Measurements from ENCODE around the gene EGFL7. TPM values are rescaled to one million over a fixed set of nuclear protein-coding genes. Genes with fewer than 3 reads are reported as not detected.

Gene EGFL7
- 37.8 and 39.8 TPM in 2 replicates for total RNA-seq (2021; fragmentation: NEBNext Ultra II Directional; extraction: Animal tissue kit (Norgen Biotek cat#: 25700))
- polyA plus RNA-seq (2011; rRNA removed), result 53.4 and 82.5 TPM in 2 replicates
- polyA plus RNA-seq (2011; cell fraction: cytosol; rRNA removed), result 63.0 TPM
- polyA plus RNA-seq (2011; cell fraction: nucleus; rRNA removed), result 82.5 TPM
- polyA plus RNA-seq (2012, experiment 1 of 2), result 17.3 to 46.4 TPM (median 40.7 TPM) in 4 replicates
- polyA plus RNA-seq (2012, experiment 2 of 2), result 43.2 TPM
- polyA plus RNA-seq (2013, experiment 1 of 2), result 66.8 TPM
- polyA plus RNA-seq (2013, experiment 2 of 2), result 68.8 TPM
- 7.2 and 9.3 TPM in 2 replicates for polyA minus RNA-seq (2011; rRNA and poly(A)+ RNA removed)
- polyA minus RNA-seq (2011; cell fraction: cytosol; rRNA and poly(A)+ RNA removed), result 30.7 TPM
- 12.8 TPM for polyA minus RNA-seq (2011; cell fraction: nucleus; rRNA and poly(A)+ RNA removed)
- long read RNA-seq, experiment 1, partial matches to known transcripts, result 29 of 39 reads
- long read RNA-seq, experiment 1, other reads (novel, unspliced or antisense), result 7 of 39 reads
- long read RNA-seq, experiment 2, transcript EGFL7-202 (9 exons, 1,282 nt), result major isoform, 32 of 51 reads
- long read RNA-seq, experiment 2, partial matches to known transcripts, result 15 of 51 reads
- long read RNA-seq, experiment 2, other reads (novel, unspliced or antisense), result 4 of 51 reads

DNA sequence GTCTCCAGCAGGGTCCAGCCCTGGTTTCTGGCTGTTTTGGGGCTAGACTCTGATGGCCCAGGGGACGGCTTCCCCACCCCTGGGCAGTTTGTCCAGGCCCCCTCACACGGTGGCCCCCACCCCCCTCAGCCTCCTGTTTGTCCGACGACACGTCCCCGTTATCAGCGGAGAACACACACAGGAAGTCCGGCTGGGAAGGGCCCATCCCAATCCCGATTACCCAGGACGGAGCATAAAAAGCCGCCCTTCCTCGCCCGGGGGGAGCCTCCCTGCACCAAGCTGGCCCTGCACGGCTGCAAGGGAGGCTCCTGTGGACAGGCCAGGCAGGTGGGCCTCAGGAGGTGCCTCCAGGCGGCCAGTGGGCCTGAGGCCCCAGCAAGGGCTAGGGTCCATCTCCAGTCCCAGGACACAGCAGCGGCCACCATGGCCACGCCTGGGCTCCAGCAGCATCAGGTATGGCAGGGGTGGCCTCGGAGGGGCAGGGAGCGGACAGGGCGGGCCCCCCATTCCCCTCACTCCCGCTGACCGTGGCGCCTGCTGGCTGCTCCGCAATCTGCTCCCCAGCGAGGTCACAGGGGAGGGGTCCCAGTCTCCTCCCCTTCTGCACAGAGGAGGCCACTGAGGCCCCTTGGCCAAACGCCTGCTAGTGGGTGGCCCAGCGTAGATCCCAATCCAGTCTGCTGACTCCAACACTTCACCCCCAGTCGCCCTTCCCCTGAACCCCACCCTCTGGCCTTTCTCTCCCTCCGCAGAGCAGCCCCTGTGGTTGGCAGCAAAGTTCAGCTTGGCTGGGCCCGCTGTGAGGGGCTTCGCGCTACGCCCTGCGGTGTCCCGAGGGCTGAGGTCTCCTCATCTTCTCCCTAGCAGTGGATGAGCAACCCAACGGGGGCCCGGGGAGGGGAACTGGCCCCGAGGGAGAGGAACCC lies at the start of gene EGFL7:
Gene EGFL7 (plus strand): TSS at position 261 of the 926 bp plus-strand sequence. CDS start 5,367 bp downstream, outside the sequence.
- H3K4me1 ChIP-seq (replicated peaks in 1 of 4; ENCODE audit: control insufficient read depth in 3 of 4, insufficient read depth in 4 of 4, low read length in 3 of 4), result peaks cover 0 to 4% (median 2%) of the 10 kb centered on the region in 4 experiments; a peak in 4 of 7 replicates
- H3K18ac ChIP-seq (ENCODE audit: extremely low read depth, low read length), result no peak within 1 kb of the TSS; the same call in 1 of the 2 replicates
- no peaks in the 10 kb centered on the region; the same call in 1 of the 2 replicates for H3K23me2 ChIP-seq (ENCODE audit: low read depth, low read length)
- no peak within 1 kb of the TSS for H2BK20ac ChIP-seq (ENCODE audit: low read length)
- H2AFZ ChIP-seq (ENCODE audit: low read length), result no peak within 1 kb of the TSS
- H3K9ac ChIP-seq (replicated peaks in 1 of 4; ENCODE audit: extremely low read depth in 1 of 4, low read depth in 3 of 4, low read length in 3 of 4), result no peak within 1 kb of the TSS
- H3K4me2 ChIP-seq (ENCODE audit: insufficient read depth in 1 of 2, low read depth in 2 of 2, low read length in 2 of 2), result no peak within 1 kb of the TSS
- peak in 1 of 2 experiments; percentile 45 for DNase-seq (ENCODE audit: low read depth in 1 of 2, low spot score in 2 of 2)
- no peak within 1 kb of the TSS for H3K4me3 ChIP-seq (ENCODE audit: extremely low read depth in 1 of 4, insufficient read depth in 2 of 4, low read depth in 3 of 4, low read length in 4 of 4)
- ChIA-PET CTCF (ENCODE audit: partially characterized antibody) (interaction anchor here (0.6 to 3.9 kb wide), 7 partner anchors 9 to 843 kb away, joined by 3 to 21 read pairs (median 4); no protein-coding TSS in a partner anchor), POLR2A (ENCODE audit: partially characterized antibody) (interaction anchor here (1.6 kb wide), 1 partner anchor 9 kb away, joined by 4 read pairs; no protein-coding TSS in a partner anchor)
- H4K5ac ChIP-seq (ENCODE audit: insufficient read length, low read depth, low read length), result no peak within 1 kb of the TSS
- no peaks in the 10 kb centered on the region for H4K20me1 ChIP-seq (replicated peaks in 1 of 2; ENCODE audit: control insufficient read depth in 1 of 2, insufficient read depth in 2 of 2, low read length in 2 of 2)
- H3K79me1 ChIP-seq (ENCODE audit: low read depth, low read length), result no peaks in the 10 kb centered on the region
- H3K4ac ChIP-seq (replicated peaks; ENCODE audit: insufficient read length, low read depth, low read length), result no peak within 1 kb of the TSS
- H3K27ac ChIP-seq (ENCODE audit: low read depth, low read length), result no peak within 1 kb of the TSS
- no peak within 1 kb of the TSS for H2BK120ac ChIP-seq (replicated peaks; ENCODE audit: low read depth, low read length)
- WGBS, 2 experiments (ENCODE audit: extremely low coverage in 1 of 2, insufficient coverage in 1 of 2, insufficient read length in 1 of 2, insufficient replicate concordance in 2 of 2, low coverage in 1 of 2, low lambda C conversion rate in 2 of 2, missing lambda C conversion rate in 1 of 2), result 89% methylated on average over 28 of the region's 38 CpGs; no CpG with 5 or more reads in 1 of the 2 experiments
- H3K23ac ChIP-seq (ENCODE audit: insufficient read length), result no peak within 1 kb of the TSS
- no peaks in the 10 kb centered on the region; a peak in 2 of 7 replicates for H3K27me3 ChIP-seq (replicated peaks in 1 of 4; ENCODE audit: control insufficient read depth in 3 of 4, extremely low read depth in 1 of 4, insufficient read depth in 3 of 4, low read length in 3 of 4)
- H4K8ac ChIP-seq (ENCODE audit: extremely low read depth, insufficient read depth, low read length), result 0 out of 2 replicates have a peak within 1 kb of the TSS, but pooled peaks have one; percentile 85
- FAIRE-seq, result no peak
- no peaks in the 10 kb centered on the region for H3K79me2 ChIP-seq (ENCODE audit: control insufficient read depth in 1 of 2, insufficient read depth in 2 of 2, low read length in 2 of 2)
- no peaks in the 10 kb centered on the region for H3K36me3 ChIP-seq (ENCODE audit: control insufficient read depth in 2 of 4, insufficient read depth in 4 of 4, low read length in 3 of 4)
- H2BK5ac ChIP-seq (ENCODE audit: low read depth, low read length), result no peak within 1 kb of the TSS
- H3K14ac ChIP-seq (ENCODE audit: insufficient read length), result no peak within 1 kb of the TSS
- no peak within 1 kb of the TSS for H2BK12ac ChIP-seq (ENCODE audit: low read depth, low read length)
- 0 out of 2 replicates have a peak, but pooled peaks have one; percentile 9 for TF ChIP-seq GABPA (IDR thresholded peaks at IDR 0.05; ENCODE audit: borderline replicate concordance, insufficient read depth, low read length)
- TF ChIP-seq SP2 (IDR thresholded peaks at IDR 0.05; ENCODE audit: low read length), result no peak
- no peak for TF ChIP-seq CHD1 (IDR thresholded peaks at IDR 0.05; ENCODE audit: low read depth, low read length)
- H2AK5ac ChIP-seq (ENCODE audit: low read depth, low read length), result no peak within 1 kb of the TSS
- no peak within 1 kb of the TSS for H2BK15ac ChIP-seq (ENCODE audit: low read length)
- H4K91ac ChIP-seq (replicated peaks; ENCODE audit: insufficient read length, low read length), result no peak within 1 kb of the TSS
- H3K56ac ChIP-seq (replicated peaks; ENCODE audit: insufficient read length, low read depth, low read length), result no peak within 1 kb of the TSS
- no peaks in the 10 kb centered on the region for H3K9me3 ChIP-seq (ENCODE audit: insufficient read depth in 2 of 2, low read depth in 1 of 2, low read length in 1 of 2)
